HepG2 (cell line): Measurements from ENCODE around the gene CLPTM1.

Experiments
- ATF4 ChIP-seq, 2 experiments: fragments of 450-650 bp in 1 of 2; sonication (generic) in 1 of 2; formaldehyde crosslinking; IDR thresholded peaks; 2 replicates each; pipeline versions ENCODE4 v1.5.0 to v1.8.0; 2020 to 2022; ENCODE audit warnings: mild to moderate bottlenecking in 1 of 2, missing genetic modification reagents in 1 of 2
- CTCF ChIP-seq: sonication (generic); formaldehyde crosslinking; IDR thresholded peaks from 2 replicates; pipeline ENCODE4 v1.5.0; 2020; ENCODE audit warnings: mild to moderate bottlenecking, missing genetic modification reagents, moderate library complexity
- GLI4 ChIP-seq: sonication (generic); formaldehyde crosslinking; IDR thresholded peaks from 2 replicates; pipeline ENCODE4 v1.5.1; 2020; ENCODE audit warnings: missing genetic modification reagents, mild to moderate bottlenecking, moderate library complexity, borderline replicate concordance
- TIGD3 ChIP-seq: sonication (generic); formaldehyde crosslinking; IDR thresholded peaks from 2 replicates; pipeline ENCODE4 v1.5.1; 2020; ENCODE audit warnings: mild to moderate bottlenecking, missing genetic modification reagents, borderline replicate concordance

DNA sequence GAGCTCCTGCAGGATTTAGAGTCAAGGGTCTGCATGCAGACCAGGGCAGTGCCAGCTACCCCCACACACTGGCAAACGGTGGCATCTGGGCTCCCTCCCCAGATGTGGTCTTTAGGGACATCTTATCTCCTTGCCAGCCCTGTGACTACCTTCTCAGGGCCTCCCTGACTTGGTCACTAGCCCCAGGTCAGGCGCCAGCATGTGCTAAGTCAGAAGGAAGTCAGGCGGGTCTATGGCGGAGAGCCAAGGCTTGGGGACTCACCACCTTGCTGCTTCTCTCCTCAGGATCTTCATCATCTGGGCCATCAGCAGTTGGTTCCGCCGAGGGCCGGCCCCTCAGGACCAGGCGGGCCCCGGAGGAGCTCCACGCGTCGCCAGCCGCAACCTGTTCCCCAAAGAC, 17.6 kb downstream of the CLPTM1 start:
- no peak for TF ChIP-seq ATF4 (CRISPR knock-in tag; IDR thresholded peaks at IDR 0.05)
- TF ChIP-seq GLI4 (CRISPR knock-in tag) = no peak
- TF ChIP-seq CTCF = no peak
- no peak for TF ChIP-seq TIGD3 (CRISPR knock-in tag)
